A549 treated with CpdA at 1 μM for 4 hours (cell line): ENCODE results near the gene ACTR6. TPM values are rescaled to one million over a fixed set of nuclear protein-coding genes. Genes with fewer than 3 reads are reported as not detected.

Experiments
- total RNA-seq: library from RNA; stranded (reverse); fragments of 200-300 nt; extraction: Qiagen RNA extraction; gene quantifications from 5 replicates; pipeline ENCODE4 v1.2.3, GENCODE V29; 2022; ENCODE audit warnings: low read depth

Gene ACTR6
- 18.8 to 37.3 TPM (median 26.6 TPM) in 5 replicates for total RNA-seq

DNA sequence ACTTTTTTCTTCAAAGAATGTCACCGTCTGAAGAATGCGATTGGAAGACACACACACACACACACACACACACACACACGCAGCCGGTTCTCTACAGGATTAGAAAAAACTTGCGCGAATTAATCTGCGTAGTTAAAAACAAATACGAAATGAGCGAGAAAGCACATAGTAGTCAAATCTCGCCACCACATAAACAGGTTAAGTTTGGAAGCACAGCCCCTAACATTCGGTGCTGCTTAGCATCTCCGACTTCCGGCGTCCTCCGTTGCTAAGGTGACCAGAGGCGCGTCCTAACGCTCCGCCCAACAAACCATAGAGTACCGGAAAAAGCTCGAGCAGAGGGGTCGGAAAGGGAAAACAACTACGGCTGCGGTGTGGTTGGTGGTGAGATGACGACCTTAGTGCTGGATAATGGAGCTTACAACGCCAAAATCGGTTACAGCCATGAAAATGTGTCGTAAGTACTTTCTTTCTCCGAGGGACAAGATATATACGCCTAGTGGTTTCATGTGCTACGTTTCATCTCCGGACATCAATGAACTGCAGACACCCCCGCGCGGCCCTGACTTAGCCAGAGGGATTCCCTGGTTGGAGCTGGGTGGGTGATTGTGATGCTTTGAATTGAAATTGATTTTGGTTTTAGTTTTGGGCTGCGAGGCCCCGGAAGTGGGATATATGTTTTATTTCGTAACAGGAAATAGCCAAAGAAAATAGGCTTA, at the start of gene ACTR6:
ACTR6 (plus strand) TSS at position 353 of the 719 bp plus-strand sequence; CDS start at position 390, 37 bp downstream.

GRCh38 chr12:100266835-100267602, 66.4 kb downstream of the ACTR6 start, which contains the start of the genes DEPDC4 and SCYL2:
TSS of gene DEPDC4 (minus strand) at chr12:100267079. CDS start at chr12:100267076, 3 bp downstream.
TSS of gene SCYL2 (plus strand) at chr12:100267177. CDS start at chr12:100282971, 15,794 bp downstream.

Other genes with a start within 250 kb of the ACTR6 start
- gene ANKS1B, start 215.9 kb upstream of the ACTR6 start, total RNA-seq = 0.24 to 0.63 TPM (median 0.47 TPM) in 5 replicates
- 10.5 to 13.1 TPM (median 12.1 TPM) in 5 replicates for gene BLTP3B, start 57.9 kb upstream of the ACTR6 start, total RNA-seq
- gene DEPDC4, start 66.3 kb downstream of the ACTR6 start, total RNA-seq = 1.3 to 2.2 TPM (median 1.5 TPM) in 5 replicates
- 16.7 to 22.6 TPM (median 20.4 TPM) in 5 replicates for gene SCYL2, start 66.4 kb downstream of the ACTR6 start, total RNA-seq
- not detected in 5 replicates for gene SLC17A8, start 156.3 kb downstream of the ACTR6 start, total RNA-seq